Naive thymus-derived CD8-positive, alpha-beta T cell (primary cell): ENCODE results near the gene PPME1. TPM values are rescaled to one million over a fixed set of nuclear protein-coding genes. Genes with fewer than 3 reads are reported as not detected.

ENCODE experiments used
- ATAC-seq, 2 donors: fragments of 150-1000 bp; cut with Tn5 transposase in 1 of 2; sonication (Bioruptor Pico), chemical (Tn5 transposase) in 1 of 2; 1 replicate in 1 of 2; 2 replicates in 1 of 2; pipeline ENCODE4 v1.10.0; 2021; ENCODE audit warnings: mild to moderate bottlenecking in 2 of 2, moderate library complexity in 2 of 2
- POLR2A ChIA-PET: fragments of 350-600 bp; sonication (Branson Sonifier 250); formaldehyde crosslinking; loops from one replicate; lab custom pipeline; 2021; ENCODE audit warnings: antibody characterized with exemption; lab: Charles Lee
- DNase-seq, 10 donors: peaks; one replicate each; pipeline versions ENCODE4 v3.0.0 to v3.0.0-alpha.2; 2020 to 2022
- H3K27ac Mint-ChIP-seq, 10 donors: one replicate each; pipeline ENCODE4 v1.8.0; 2020 to 2022; ENCODE audit warnings: mild to moderate bottlenecking in 10 of 10, mixed read lengths in 10 of 10, moderate library complexity in 4 of 10, inconsistent platforms in 1 of 10
- H3K27me3 Mint-ChIP-seq, 5 donors: one replicate each; pipeline ENCODE4 v1.8.0; 2021 to 2022; ENCODE audit warnings: mixed read lengths in 5 of 5
- H3K36me3 Mint-ChIP-seq, 3 donors: one replicate each; pipeline ENCODE4 v1.8.0; 2020 to 2022; ENCODE audit warnings: mixed read lengths in 3 of 3, mild to moderate bottlenecking in 2 of 3, inconsistent platforms in 1 of 3
- H3K4me1 Mint-ChIP-seq, 4 donors: one replicate each; pipeline ENCODE4 v1.8.0; 2021 to 2022; ENCODE audit warnings: mixed read lengths in 4 of 4
- H3K4me3 Mint-ChIP-seq, 10 donors: one replicate each; pipeline ENCODE4 v1.8.0; 2020 to 2022; ENCODE audit warnings: mild to moderate bottlenecking in 10 of 10, mixed read lengths in 10 of 10, moderate library complexity in 6 of 10, inconsistent platforms in 1 of 10
- H3K9me3 Mint-ChIP-seq, 9 donors: one replicate each; pipeline ENCODE4 v1.8.0; 2020 to 2022; ENCODE audit warnings: mixed read lengths in 9 of 9, mild to moderate bottlenecking in 3 of 9, inconsistent platforms in 1 of 9, moderate library complexity in 1 of 9
- polyA plus RNA-seq, 3 donors: library from polyadenylated mRNA; unstranded; fragments of 300-500 nt; fragmentation: Illumina TruSeq; gene quantifications; one replicate each; pipeline ENCODE4 v1.2.3, GENCODE V29; 2021
- total RNA-seq, 8 experiments: library from RNA in 2 of 8; stranded (reverse) in 2 of 8; gene quantifications; one replicate each; pipeline ENCODE4 v1.2.3 and lab custom pipeline; 2021 to 2026

PPME1 gene
- total and polyA plus RNA-seq, 5 experiments from 2014 or later = 10.3 to 23.7 (median 14.0) TPM

GRCh38 chr11:74169738-74170458, 1.2 kb upstream of the PPME1 start:
- ATAC-seq (no peak), DNase-seq (peak in 1 of 10 donors; percentile 7)
- Mint-ChIP-seq H3K4me1 (peaks cover 5 to 29% (median 14%) of the 10 kb centered on the region in 4 donors), H3K4me3 (no peak overlapping the region), H3K9me3 (no peaks in the 10 kb centered on the region), H3K36me3 (peaks cover 6 to 30% (median 22%) of the 10 kb centered on the region in 3 donors), H3K27ac (no peak overlapping the region), H3K27me3 (no peaks in the 10 kb centered on the region)
- POLR2A ChIA-PET = interaction anchor here (1.0 to 2.6 kb wide), 5 partner anchors 64 to 324 kb away, joined by 3 to 16 read pairs (median 10); partner anchors contain the start of genes LIPT2 and PGM2L1

- no peak overlapping the region for H3K4me3 Mint-ChIP-seq
- peaks cover 6 to 20% (median 15%) of the 10 kb centered on the region in 3 donors for H3K36me3 Mint-ChIP-seq
Measured at GRCh38 chr11:74171630-74171968, 510 bp downstream of the PPME1 start.

GRCh38 chr11:74171997-74172396, 908 bp downstream of the PPME1 start:
- ATAC-seq (no peak), DNase-seq (no peak)
- H3K9me3 Mint-ChIP-seq = no peaks in the 10 kb centered on the region
- no peak overlapping the region for H3K27ac Mint-ChIP-seq
- H3K27me3 Mint-ChIP-seq = no peaks in the 10 kb centered on the region
- H3K4me1 Mint-ChIP-seq = peaks cover 5 to 23% (median 12%) of the 10 kb centered on the region in 4 donors
- H3K4me3 Mint-ChIP-seq = no peak overlapping the region
- peaks cover 6 to 16% (median 12%) of the 10 kb centered on the region in 3 donors for H3K36me3 Mint-ChIP-seq
- POLR2A ChIA-PET = interaction anchor here (1.5 to 2.6 kb wide), 3 partner anchors 61 to 321 kb away, joined by 4 to 16 read pairs (median 12); partner anchors contain the start of gene LIPT2

More at GRCh38 chr11:74171630-74171968, 510 bp downstream of the PPME1 start:
- no peak for ATAC-seq
- Mint-ChIP-seq H3K9me3 (no peaks in the 10 kb centered on the region), H3K27me3 (no peaks in the 10 kb centered on the region), H3K4me1 (peaks cover 5 to 26% (median 12%) of the 10 kb centered on the region in 4 donors), H3K27ac (no peak overlapping the region)
- POLR2A ChIA-PET = interaction anchor here (1.1 to 2.6 kb wide), 10 partner anchors 12 to 392 kb away, joined by 3 to 16 read pairs (median 4); partner anchors contain the start of genes LIPT2 and PGM2L1
- peak in 1 of 10 donors; percentile 0 for DNase-seq

GRCh38 chr11:74175920-74176319, 4.8 kb downstream of the PPME1 start:
- ATAC-seq = no peak
- H3K36me3 Mint-ChIP-seq = peaks cover 0 to 11% (median 3%) of the 10 kb centered on the region in 3 donors
- DNase-seq = no peak
- no peak overlapping the region for H3K27ac Mint-ChIP-seq
- peaks cover 7 to 30% (median 14%) of the 10 kb centered on the region in 4 donors for H3K4me1 Mint-ChIP-seq
- no peaks in the 10 kb centered on the region for H3K9me3 Mint-ChIP-seq
- no peak overlapping the region for H3K4me3 Mint-ChIP-seq
- POLR2A ChIA-PET = no interaction called here
- no peaks in the 10 kb centered on the region for H3K27me3 Mint-ChIP-seq

GRCh38 chr11:74179234-74180052, 8.4 kb downstream of the PPME1 start:
- H3K36me3 Mint-ChIP-seq = peaks cover 0 to 16% (median 3%) of the 10 kb centered on the region in 3 donors
- H3K27me3 Mint-ChIP-seq = no peaks in the 10 kb centered on the region
- H3K4me3 Mint-ChIP-seq = no peak overlapping the region
- POLR2A ChIA-PET = interaction anchor here (0.6 kb wide), 1 partner anchor 66 kb away, joined by 5 read pairs; no protein-coding TSS in a partner anchor
- no peaks in the 10 kb centered on the region for H3K9me3 Mint-ChIP-seq
- DNase-seq (no peak), ATAC-seq (no peak)
- peak overlapping the region in 1 of 10 donors; percentile 2 for H3K27ac Mint-ChIP-seq
- H3K4me1 Mint-ChIP-seq = peaks cover 2 to 22% (median 12%) of the 10 kb centered on the region in 4 donors

- H3K4me1 Mint-ChIP-seq = peaks cover 8 to 29% (median 17%) of the 10 kb centered on the region in 4 donors
- H3K36me3 Mint-ChIP-seq = peaks cover 0 to 23% (median 12%) of the 10 kb centered on the region in 3 donors
- H3K27ac Mint-ChIP-seq = no peak overlapping the region
Measured at GRCh38 chr11:74182635-74183034, 11.5 kb downstream of the PPME1 start.

GRCh38 chr11:74185285-74185684, 14.2 kb downstream of the PPME1 start:
- POLR2A ChIA-PET = no interaction called here
- DNase-seq = no peak
- no peaks in the 10 kb centered on the region for H3K27me3 Mint-ChIP-seq
- peaks cover 0 to 4% (median 2%) of the 10 kb centered on the region in 9 donors for H3K9me3 Mint-ChIP-seq
- no peak overlapping the region for H3K27ac Mint-ChIP-seq
- peaks cover 8 to 13% (median 10%) of the 10 kb centered on the region in 4 donors for H3K4me1 Mint-ChIP-seq
- H3K36me3 Mint-ChIP-seq = peaks cover 2 to 29% (median 20%) of the 10 kb centered on the region in 3 donors
- H3K4me3 Mint-ChIP-seq = no peak overlapping the region
- no peak for ATAC-seq

More at GRCh38 chr11:74182635-74183034, 11.5 kb downstream of the PPME1 start:
- DNase-seq (no peak), ATAC-seq (no peak)
- Mint-ChIP-seq H3K4me3 (no peak overlapping the region), H3K27me3 (no peaks in the 10 kb centered on the region), H3K9me3 (no peaks in the 10 kb centered on the region)
- POLR2A ChIA-PET = interaction anchor here (0.6 kb wide), 1 partner anchor 334 kb away, joined by 4 read pairs; no protein-coding TSS in a partner anchor

GRCh38 chr11:74185695-74186094, 14.6 kb downstream of the PPME1 start:
- no peak for ATAC-seq
- DNase-seq = no peak
- H3K4me1 Mint-ChIP-seq = peaks cover 8 to 13% (median 10%) of the 10 kb centered on the region in 4 donors
- no peak overlapping the region for H3K4me3 Mint-ChIP-seq
- POLR2A ChIA-PET = no interaction called here
- H3K27me3 Mint-ChIP-seq = no peaks in the 10 kb centered on the region
- no peak overlapping the region for H3K27ac Mint-ChIP-seq
- peaks cover 0 to 8% (median 5%) of the 10 kb centered on the region in 9 donors for H3K9me3 Mint-ChIP-seq
- peaks cover 6 to 33% (median 24%) of the 10 kb centered on the region in 3 donors for H3K36me3 Mint-ChIP-seq

- Mint-ChIP-seq H3K27ac (no peak overlapping the region), H3K27me3 (no peaks in the 10 kb centered on the region), H3K36me3 (peaks cover 30 to 44% (median 30%) of the 10 kb centered on the region in 3 donors), H3K9me3 (peaks cover 0 to 16% (median 7%) of the 10 kb centered on the region in 9 donors), H3K4me1 (peaks cover 0 to 10% (median 4%) of the 10 kb centered on the region in 4 donors), H3K4me3 (no peak overlapping the region)
- no peak for ATAC-seq
- POLR2A ChIA-PET = no interaction called here
- DNase-seq = no peak
Measured at GRCh38 chr11:74195828-74196227, 24.7 kb downstream of the PPME1 start.

GRCh38 chr11:74196781-74197486, 25.8 kb downstream of the PPME1 start:
- peaks cover 0 to 9% (median 4%) of the 10 kb centered on the region in 4 donors for H3K4me1 Mint-ChIP-seq
- H3K27me3 Mint-ChIP-seq = no peaks in the 10 kb centered on the region
- ATAC-seq (no peak), DNase-seq (no peak)
- H3K36me3 Mint-ChIP-seq = peaks cover 26 to 39% (median 26%) of the 10 kb centered on the region in 3 donors
- no peak overlapping the region for H3K4me3 Mint-ChIP-seq
- peaks cover 0 to 13% (median 5%) of the 10 kb centered on the region in 9 donors for H3K9me3 Mint-ChIP-seq
- POLR2A ChIA-PET = no interaction called here
- H3K27ac Mint-ChIP-seq = no peak overlapping the region

- no peak for ATAC-seq
- DNase-seq = no peak
- H3K27me3 Mint-ChIP-seq = no peaks in the 10 kb centered on the region
- H3K4me3 Mint-ChIP-seq = no peak overlapping the region
- H3K9me3 Mint-ChIP-seq = peaks cover 0 to 5% (median 0%) of the 10 kb centered on the region in 9 donors
- H3K27ac Mint-ChIP-seq = no peak overlapping the region
- POLR2A ChIA-PET = no interaction called here
- peaks cover 0 to 3% (median 0%) of the 10 kb centered on the region in 4 donors for H3K4me1 Mint-ChIP-seq
- H3K36me3 Mint-ChIP-seq = peaks cover 14 to 43% (median 42%) of the 10 kb centered on the region in 3 donors
Measured at GRCh38 chr11:74203966-74204365, 32.9 kb downstream of the PPME1 start.

GRCh38 chr11:74204701-74205100, 33.6 kb downstream of the PPME1 start:
- Mint-ChIP-seq H3K36me3 (peaks cover 15 to 49% (median 43%) of the 10 kb centered on the region in 3 donors), H3K27ac (no peak overlapping the region), H3K4me3 (no peak overlapping the region), H3K27me3 (no peaks in the 10 kb centered on the region), H3K4me1 (peaks cover 0 to 3% (median 0%) of the 10 kb centered on the region in 4 donors), H3K9me3 (no peaks in the 10 kb centered on the region)
- POLR2A ChIA-PET = no interaction called here
- ATAC-seq (no peak), DNase-seq (no peak)
